H1 (cell line): ENCODE data around the gene GPR160. TPM values are rescaled to one million over a fixed set of nuclear protein-coding genes. Genes with fewer than 3 reads are reported as not detected.

Source experiments
- BCL11A ChIP-seq, 2 experiments: IDR thresholded peaks; one replicate each; pipeline ENCODE4 v1.6.1; 2011; ENCODE audit warnings: low read depth in 2 of 2, low read length in 2 of 2, mild to moderate bottlenecking in 2 of 2
- CHD7 ChIP-seq: fragments of 300-600 bp; sonication (generic); IDR thresholded peaks from 2 replicates; pipeline ENCODE4 v1.7.1; 2012; ENCODE audit warnings: low read length, moderate library complexity, mild to moderate bottlenecking, inconsistent platforms; ENCODE audit not compliant: insufficient replicate concordance
- CTBP2 ChIP-seq: IDR thresholded peaks from 2 replicates; pipeline ENCODE4 v1.7.0; 2011; ENCODE audit warnings: borderline replicate concordance, mild to moderate bottlenecking, moderate library complexity, mixed read lengths, low read length; ENCODE audit not compliant: insufficient read depth, insufficient read length
- HDAC2 ChIP-seq, 2 experiments: fragments of 300-600 bp in 1 of 2; sonication (generic) in 1 of 2; IDR thresholded peaks; 2 replicates each; pipeline ENCODE4 v1.6.1; 2011 to 2012; ENCODE audit warnings: low read depth in 2 of 2, low read length in 2 of 2, mild to moderate bottlenecking in 2 of 2, moderate library complexity in 2 of 2, borderline replicate concordance in 1 of 2, inconsistent platforms in 1 of 2
- TAF1 ChIP-seq: IDR thresholded peaks from 2 replicates; pipeline ENCODE4 v1.6.1; 2011; ENCODE audit warnings: mild to moderate bottlenecking, low read depth, low read length
- polyA plus RNA-seq, 7 experiments: library from polyadenylated mRNA; depleted of rRNA in 3 of 7; stranded (reverse) in 5 of 7; unstranded in 2 of 7; fragments of >200 nt in 5 of 7; fragments of 200-250 nt in 2 of 7; gene quantifications; 1 replicate in 5 of 7; 2 replicates in 1 of 7; 4 replicates in 1 of 7; pipeline versions ENCODE4 v1.2.1 to v1.2.3, GENCODE V29; 2011 to 2013; ENCODE audit warnings: missing spikeins in 2 of 7, mixed read lengths in 2 of 7
- total RNA-seq: library from RNA; stranded (reverse); fragmentation: NEBNext Ultra II Directional; extraction: Animal tissue kit (Norgen Biotek cat#: 25700); gene quantifications from 2 replicates; pipeline ENCODE4 v1.2.1, GENCODE V29; 2021

Gene GPR160
- total and polyA plus RNA-seq, 2 of the 8 experiments (the other 6 are each of a cell fraction or from before 2014, with no cell fraction given) = 14.3 to 16.6 TPM

GRCh38 chr3:170089862-170090600 lies 52.2 kb downstream of the GPR160 start (continued):
- TF ChIP-seq CHD7 (no peak), BCL11A (IDR thresholded peaks at IDR 0.05; ENCODE audit: low read depth in 2 of 2, low read length in 2 of 2) (no peak), TAF1 (no peak), HDAC2 (IDR thresholded peaks at IDR 0.05; ENCODE audit: borderline replicate concordance in 1 of 2, low read depth in 2 of 2, low read length in 2 of 2) (no peak), CTBP2 (no peak)
